GM21360 (cell line): ENCODE measurements around the gene MACROD2.

Experiments
- ATAC-seq: cut with Tn5 transposase; IDR thresholded peaks from one replicate; pipeline ENCODE4 v1.9.1; 2021; ENCODE audit warnings: mild to moderate bottlenecking, moderate library complexity; ENCODE audit not compliant: unreplicated experiment

The MACROD2 gene

DNA sequence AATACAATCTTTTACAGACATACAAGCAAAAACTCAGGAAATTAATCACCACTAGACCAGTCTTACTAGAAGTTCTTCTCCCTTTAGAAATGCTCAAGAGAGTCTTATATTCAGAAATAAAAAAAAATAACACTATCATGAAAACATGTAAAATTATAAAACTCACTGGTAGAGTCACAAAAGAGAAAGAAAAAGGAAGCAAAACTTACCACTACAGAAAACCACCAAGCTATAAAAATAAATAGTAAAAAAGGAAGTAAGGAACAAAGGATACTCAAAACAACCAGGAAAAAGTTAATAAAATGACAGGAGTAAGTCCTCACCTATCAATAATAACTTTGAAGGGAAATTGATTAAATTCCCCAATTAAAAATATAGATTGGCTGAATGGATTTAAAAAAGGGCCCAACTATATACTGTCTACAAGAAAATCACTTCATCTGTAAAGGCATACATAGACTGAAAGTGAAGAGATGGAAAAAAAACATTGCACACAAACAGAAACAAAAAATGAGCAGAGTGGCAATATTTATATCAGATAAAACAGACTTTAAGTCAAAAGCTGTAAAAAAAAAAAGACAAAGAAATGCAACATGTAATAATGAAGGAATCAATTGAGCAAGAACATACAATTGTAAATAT is 2088.4 kb downstream of the MACROD2 start:
- ATAC-seq, result no peak

DNA sequence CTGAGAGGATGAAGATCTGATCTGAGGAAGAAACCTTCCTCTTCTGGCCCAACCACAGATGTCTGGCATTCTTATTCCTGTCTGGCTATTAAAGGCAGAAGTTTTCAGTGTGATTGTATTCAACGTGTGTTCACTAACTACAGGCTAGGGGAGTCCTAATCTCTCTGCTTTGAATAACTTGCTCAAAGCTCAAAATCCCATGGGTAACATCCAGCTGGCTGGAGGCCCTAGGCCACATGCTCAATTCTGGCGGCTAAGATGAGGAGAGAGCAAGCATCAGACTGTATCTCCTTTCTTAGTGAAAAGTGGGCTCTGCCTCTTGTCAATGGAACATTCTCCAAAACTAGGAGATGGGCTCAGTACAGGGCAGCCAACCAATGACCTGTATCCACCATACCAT is 2099.9 kb downstream of the MACROD2 start:
- ATAC-seq, result no peak

DNA sequence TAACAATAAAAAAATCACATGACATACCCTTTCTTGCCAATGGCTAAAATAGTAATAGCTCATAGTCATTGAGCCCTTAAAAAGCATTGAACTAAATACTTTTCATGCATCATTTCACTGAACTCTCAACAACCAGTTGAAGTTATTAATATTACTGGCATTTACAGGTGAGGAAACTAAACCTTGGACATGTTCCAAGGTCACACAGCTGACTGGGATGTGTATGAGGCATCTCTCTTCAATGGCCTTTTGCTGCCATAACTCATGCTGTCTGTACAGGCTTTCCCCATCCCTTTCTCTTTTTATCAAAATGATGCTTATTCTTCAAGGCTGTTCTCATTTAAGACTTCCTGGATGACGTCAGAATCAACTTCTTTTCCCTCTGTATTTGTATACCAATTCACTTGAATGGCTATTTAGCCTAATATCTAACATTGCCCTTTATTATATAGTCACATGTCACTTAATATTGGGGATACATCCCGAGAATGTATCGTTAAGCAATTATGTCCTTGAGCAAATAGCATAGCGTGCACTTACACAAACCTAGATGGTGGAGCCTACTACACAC is 2101.5 kb downstream of the MACROD2 start:
- ATAC-seq, result no peak

DNA sequence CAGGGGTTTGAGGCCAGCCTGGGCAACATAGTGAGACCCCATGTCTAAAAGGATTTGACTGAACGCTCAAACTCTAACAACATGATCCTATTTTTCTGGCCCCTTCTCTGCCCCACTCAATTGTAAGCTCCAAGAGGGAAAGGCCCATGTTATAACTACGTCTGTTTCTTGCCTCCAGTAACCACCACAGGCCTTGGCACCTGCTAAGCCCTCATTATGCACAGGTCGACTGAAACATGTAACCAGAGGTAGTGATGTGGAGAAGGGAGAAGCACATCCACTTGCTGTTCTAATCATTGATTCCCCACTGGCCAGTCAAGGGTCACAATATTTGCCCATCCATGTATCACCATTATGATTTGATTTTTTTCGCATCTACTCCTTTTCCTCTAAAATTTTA is 2102.5 kb downstream of the MACROD2 start:
- ATAC-seq, result no peak

DNA sequence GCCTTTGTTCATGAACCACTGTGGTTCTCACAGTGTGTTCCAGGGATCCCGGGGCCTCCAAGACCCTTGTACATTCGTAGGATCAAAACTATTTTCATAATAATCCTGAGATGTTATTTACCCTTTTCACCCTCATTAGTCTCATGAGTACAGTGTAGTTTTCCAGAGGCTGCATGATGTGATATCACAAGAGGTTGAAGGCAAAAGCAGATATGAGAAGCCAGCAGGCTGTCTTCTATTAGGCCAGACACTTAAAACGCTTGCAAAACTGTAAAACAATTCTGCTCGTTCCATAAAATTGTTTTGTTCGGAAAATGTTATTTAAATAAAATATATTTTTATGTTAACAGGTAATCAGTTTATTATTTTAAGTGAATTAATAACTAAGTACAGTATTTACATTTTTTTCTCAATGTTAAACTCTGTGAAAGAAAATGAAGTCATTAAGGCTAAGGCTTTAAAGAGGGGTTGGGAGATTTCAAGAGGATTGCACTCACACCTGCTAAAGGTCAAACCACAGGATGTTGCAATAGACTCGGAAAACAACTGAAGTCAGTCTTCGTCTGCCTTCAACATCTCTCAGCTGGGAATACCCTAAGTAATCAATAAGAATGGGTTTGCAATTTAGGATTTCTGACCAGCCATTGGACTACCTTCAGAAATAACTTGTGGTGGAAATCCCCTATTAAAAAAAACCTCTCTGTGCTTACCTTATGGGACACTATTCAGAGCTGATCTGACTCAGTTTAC is 2103.7 kb downstream of the MACROD2 start:
- ATAC-seq, result no peak

DNA sequence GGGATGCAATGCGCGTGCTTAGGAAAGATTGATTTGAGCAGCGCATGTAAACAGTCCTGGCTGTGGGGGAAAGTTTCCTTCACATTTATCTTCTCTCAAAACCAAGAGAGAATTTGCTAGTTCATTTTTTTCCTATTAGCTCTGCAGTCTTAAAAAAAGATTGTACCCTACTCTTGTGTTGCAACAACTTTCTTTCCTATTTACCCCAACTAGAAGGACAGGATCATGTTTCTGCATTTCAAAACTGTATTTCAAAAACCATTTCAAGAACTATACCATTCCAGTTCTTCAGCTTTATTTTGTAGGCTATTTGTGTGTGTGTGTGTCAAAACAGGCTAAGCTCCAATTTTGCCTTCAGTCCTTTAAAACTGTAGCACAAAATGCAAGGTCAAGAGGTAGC is 2104.8 kb downstream of the MACROD2 start:
- ATAC-seq, result no peak

DNA sequence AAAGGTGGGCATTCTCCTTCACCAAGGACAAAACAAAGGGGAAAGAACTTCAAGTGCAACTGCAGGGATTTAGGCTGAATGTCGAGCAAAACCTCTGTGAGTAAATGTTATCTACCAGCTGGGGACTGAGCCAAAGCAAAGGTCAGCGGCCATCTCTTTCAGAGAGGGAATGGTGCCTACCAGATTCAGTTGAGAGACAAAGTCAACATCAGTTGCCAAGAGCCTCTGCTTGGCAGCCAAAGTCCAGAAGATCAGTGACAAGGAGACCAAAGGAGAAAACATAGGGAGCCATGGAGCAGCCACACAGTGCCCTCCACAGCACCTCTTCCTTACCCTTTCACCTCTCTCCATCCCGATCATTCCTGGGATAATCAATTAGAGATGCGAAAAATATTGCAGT is 2105.5 kb downstream of the MACROD2 start:
- no peak for ATAC-seq
